ENCODE results near the gene BPIFA3.

- TF ChIP-seq CTCF (IDR thresholded peaks at IDR 0.05) (no peak), POLR2A (IDR thresholded peaks at IDR 0.05) (no peak)
Observed at GRCh38 chr20:33191955-33192354, 25.2 kb upstream of the BPIFA3 start.
